Measurements from ENCODE around the gene DDRGK1.

DNA sequence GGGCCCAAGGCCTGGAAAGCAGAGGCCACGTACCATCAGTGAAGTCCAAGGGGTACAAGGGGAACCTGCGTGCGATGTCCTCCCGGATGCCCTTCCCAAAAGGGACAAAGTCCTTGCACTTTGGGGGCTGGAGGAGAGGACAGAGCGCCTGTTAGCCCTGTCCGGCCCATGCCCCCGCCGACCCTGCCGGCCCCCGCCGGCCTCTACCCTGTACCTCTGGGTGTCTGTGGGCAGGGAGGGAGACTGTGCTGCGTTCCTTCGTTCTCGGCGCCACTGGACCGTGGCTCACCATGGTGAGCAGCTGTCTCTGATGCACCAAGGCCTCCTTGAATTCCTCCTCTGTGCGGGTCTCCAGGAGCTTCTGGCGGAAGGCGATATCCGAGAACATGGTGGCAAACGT lies 26.6 kb upstream of the DDRGK1 start:
- TF ChIP-seq, protein P1, sequence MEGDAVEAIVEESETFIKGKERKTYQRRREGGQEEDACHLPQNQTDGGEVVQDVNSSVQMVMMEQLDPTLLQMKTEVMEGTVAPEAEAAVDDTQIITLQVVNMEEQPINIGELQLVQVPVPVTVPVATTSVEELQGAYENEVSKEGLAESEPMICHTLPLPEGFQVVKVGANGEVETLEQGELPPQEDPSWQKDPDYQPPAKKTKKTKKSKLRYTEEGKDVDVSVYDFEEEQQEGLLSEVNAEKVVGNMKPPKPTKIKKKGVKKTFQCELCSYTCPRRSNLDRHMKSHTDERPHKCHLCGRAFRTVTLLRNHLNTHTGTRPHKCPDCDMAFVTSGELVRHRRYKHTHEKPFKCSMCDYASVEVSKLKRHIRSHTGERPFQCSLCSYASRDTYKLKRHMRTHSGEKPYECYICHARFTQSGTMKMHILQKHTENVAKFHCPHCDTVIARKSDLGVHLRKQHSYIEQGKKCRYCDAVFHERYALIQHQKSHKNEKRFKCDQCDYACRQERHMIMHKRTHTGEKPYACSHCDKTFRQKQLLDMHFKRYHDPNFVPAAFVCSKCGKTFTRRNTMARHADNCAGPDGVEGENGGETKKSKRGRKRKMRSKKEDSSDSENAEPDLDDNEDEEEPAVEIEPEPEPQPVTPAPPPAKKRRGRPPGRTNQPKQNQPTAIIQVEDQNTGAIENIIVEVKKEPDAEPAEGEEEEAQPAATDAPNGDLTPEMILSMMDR (conservative IDR thresholded peaks at IDR 0.05; ENCODE audit: low read depth, low read length) = no peak
- TF ChIP-seq EZH2 (IDR thresholded peaks at IDR 0.05; ENCODE audit: borderline replicate concordance, low read depth, low read length, poor library complexity, severe bottlenecking) = no peak
